ENCODE results near the gene ADAT1. TPM values are rescaled to one million over a fixed set of nuclear protein-coding genes. Genes with fewer than 3 reads are reported as not detected.

The ADAT1 gene
- total RNA-seq, 2 donors from 2014 or later = 41.2 to 46.3 TPM

DNA sequence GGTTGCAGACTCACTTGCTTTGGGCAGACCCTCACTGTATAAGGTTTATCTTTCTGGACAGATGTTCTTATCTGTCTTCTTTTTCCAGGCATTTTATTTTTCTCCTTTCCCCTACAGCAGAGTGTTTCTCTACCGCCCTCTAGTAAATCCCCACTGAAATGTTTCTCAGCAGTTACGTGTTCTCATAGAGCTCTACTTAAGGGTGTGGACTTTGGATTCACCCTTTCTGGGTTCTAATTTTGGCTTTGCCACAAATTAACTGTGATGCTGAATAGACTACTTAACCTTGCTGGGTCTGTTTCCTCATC, 2.0 kb downstream of the ADAT1 start:
- no peak for ATAC-seq (ENCODE audit: insufficient number of reproducible peaks, low FRiP score, low read depth)
- Histone ChIP-seq H3K36me3 (peaks cover 22% of the 10 kb centered on the region), H3K4me3 (no peak overlapping the region), H3K9me3 (no peaks in the 10 kb centered on the region), H3K4me1 (ENCODE audit: control insufficient read depth in 1 of 2, low read depth in 2 of 2) (peaks cover 13 to 25% of the 10 kb centered on the region in 2 donors), H3K27me3 (replicated peaks; ENCODE audit: insufficient read depth) (no peaks in the 10 kb centered on the region), H3K27ac (no peak overlapping the region)
- no peak for DNase-seq (ENCODE audit: low spot score)
- TF ChIP-seq, protein P1, sequence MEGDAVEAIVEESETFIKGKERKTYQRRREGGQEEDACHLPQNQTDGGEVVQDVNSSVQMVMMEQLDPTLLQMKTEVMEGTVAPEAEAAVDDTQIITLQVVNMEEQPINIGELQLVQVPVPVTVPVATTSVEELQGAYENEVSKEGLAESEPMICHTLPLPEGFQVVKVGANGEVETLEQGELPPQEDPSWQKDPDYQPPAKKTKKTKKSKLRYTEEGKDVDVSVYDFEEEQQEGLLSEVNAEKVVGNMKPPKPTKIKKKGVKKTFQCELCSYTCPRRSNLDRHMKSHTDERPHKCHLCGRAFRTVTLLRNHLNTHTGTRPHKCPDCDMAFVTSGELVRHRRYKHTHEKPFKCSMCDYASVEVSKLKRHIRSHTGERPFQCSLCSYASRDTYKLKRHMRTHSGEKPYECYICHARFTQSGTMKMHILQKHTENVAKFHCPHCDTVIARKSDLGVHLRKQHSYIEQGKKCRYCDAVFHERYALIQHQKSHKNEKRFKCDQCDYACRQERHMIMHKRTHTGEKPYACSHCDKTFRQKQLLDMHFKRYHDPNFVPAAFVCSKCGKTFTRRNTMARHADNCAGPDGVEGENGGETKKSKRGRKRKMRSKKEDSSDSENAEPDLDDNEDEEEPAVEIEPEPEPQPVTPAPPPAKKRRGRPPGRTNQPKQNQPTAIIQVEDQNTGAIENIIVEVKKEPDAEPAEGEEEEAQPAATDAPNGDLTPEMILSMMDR (IDR thresholded peaks at IDR 0.05) = peak; percentile 28

DNA sequence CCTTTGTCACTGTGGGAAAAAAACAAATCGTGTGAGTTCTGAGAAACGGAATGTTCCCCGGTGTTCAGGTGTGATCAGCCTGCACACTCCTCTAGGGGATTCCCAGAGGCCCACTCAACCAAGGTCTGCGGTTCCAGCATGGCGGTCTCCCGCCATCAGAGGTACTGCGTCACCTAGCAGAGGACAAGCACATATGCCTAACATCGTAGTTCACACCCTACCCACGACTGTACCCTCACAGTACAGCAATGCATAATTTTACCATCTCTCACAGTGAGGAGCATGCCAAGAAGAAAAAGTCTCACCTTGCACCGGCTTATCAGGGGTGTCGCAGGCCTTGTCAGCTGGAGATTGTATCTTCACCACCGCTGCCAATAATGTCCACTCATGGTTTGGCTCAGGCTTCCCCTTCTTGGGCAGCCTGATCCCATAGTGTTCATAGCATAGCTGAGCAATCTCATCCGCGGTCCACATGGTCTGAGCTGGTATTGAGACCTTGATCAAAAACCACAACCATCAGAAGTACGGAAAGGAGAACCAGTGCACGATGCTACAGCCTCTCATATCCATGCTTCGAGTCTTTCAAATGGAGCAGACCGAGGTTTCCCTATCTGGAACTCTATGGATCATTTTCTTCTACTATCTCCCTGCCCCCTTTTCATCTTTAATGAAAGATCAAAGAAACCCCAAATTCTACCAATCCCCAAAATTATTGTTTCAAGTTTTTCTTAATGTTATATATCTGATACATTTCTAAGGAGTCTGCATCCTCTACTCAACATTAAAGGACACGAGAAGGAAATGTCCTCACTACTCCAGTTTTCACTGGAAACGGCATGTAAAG, 2.5 kb downstream of the ADAT1 start:
- TF ChIP-seq, protein P1 (IDR thresholded peaks at IDR 0.05) = no peak

DNA sequence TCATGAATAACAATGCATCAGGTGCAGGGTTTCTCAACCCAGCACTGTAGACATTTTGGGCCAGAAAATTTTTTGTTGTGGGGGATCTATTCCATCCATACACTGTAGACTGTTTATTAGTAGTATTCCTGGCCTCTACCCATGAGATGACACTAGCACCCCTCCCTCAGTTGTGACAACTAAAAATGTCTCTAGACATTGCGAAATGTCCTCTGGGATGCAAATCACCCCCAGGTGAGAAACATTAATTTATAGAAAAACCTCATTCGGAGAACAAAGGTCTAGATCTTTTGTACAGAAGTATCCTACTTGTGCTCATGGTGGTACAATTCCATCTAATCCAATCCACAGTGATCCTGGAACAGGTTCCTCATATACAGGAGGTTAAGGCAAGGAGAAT, 4.3 kb downstream of the ADAT1 start:
- H3K4me3 ChIP-seq = no peak overlapping the region
- TF ChIP-seq, protein P1 (IDR thresholded peaks at IDR 0.05) = no peak
- DNase-seq (ENCODE audit: low spot score) = no peak
- no peak for ATAC-seq (ENCODE audit: insufficient number of reproducible peaks, low FRiP score, low read depth)
- peaks cover 26% of the 10 kb centered on the region for H3K36me3 ChIP-seq
- H3K9me3 ChIP-seq = no peaks in the 10 kb centered on the region
- no peak overlapping the region for H3K27ac ChIP-seq
- no peaks in the 10 kb centered on the region for H3K27me3 ChIP-seq (replicated peaks; ENCODE audit: insufficient read depth)
- H3K4me1 ChIP-seq (ENCODE audit: control insufficient read depth in 1 of 2, low read depth in 2 of 2) = peaks cover 13 to 25% of the 10 kb centered on the region in 2 donors

More for the DNA sequence above, 2.5 kb downstream of the ADAT1 start:
- DNase-seq (ENCODE audit: low spot score) = no peak
- H3K9me3 ChIP-seq = no peaks in the 10 kb centered on the region
- peaks cover 13 to 25% of the 10 kb centered on the region in 2 donors for H3K4me1 ChIP-seq (ENCODE audit: control insufficient read depth in 1 of 2, low read depth in 2 of 2)
- no peak overlapping the region for H3K4me3 ChIP-seq
- peaks cover 23% of the 10 kb centered on the region for H3K36me3 ChIP-seq
- no peak overlapping the region for H3K27ac ChIP-seq
- H3K27me3 ChIP-seq (replicated peaks; ENCODE audit: insufficient read depth) = no peaks in the 10 kb centered on the region
- no peak for ATAC-seq (ENCODE audit: insufficient number of reproducible peaks, low FRiP score, low read depth)

DNA sequence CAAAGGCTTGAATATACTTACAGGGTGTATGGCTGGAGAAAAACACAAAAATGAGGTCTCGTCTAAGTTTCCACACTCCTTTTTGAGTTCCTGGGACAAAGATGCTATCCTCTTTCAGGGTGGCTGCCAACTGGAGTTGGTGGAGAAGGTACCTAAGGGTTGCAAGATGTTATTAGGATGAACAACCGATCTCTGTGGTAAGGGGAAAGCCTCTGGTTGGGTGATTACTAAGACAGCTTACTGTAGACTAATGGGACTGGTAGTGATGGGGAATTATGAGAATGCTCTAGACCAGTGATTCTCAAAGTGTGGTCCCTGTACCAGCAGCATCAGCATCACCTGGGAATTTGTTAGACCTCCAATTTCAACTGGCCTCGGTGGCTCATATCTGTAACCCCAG, 6.0 kb downstream of the ADAT1 start:
- no peak for ATAC-seq (ENCODE audit: insufficient number of reproducible peaks, low FRiP score, low read depth)
- Histone ChIP-seq H3K27ac (no peak overlapping the region), H3K27me3 (replicated peaks; ENCODE audit: insufficient read depth) (no peaks in the 10 kb centered on the region), H3K4me3 (no peak overlapping the region), H3K9me3 (no peaks in the 10 kb centered on the region), H3K4me1 (ENCODE audit: control insufficient read depth in 1 of 2, low read depth in 2 of 2) (peaks cover 11 to 20% of the 10 kb centered on the region in 2 donors), H3K36me3 (peaks cover 37% of the 10 kb centered on the region)
- TF ChIP-seq, protein P1 (IDR thresholded peaks at IDR 0.05) = no peak
- no peak for DNase-seq (ENCODE audit: low spot score)

DNA sequence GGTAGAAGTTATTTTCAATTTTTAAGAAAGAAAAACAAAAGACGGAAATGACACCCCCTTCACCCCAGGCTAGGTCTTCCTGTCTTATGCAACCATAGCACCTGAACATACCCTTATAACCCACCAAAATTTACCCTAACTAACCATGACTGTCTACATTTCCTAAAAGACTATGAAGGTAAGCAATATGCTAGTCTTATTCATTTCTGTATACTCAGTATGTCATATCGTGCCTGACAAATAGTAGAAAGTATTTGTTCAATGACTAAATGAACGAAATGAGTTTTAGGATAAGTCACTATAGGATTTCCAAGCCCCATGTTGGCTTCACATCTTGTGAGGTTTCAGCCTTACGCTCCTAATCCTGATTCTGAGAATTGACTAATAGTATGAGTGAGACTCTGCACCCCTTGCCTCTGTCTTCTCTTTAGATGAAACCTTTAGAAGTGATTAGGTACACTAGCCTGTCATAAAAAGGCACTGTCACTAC, 6.5 kb downstream of the ADAT1 start:
- peaks cover 43% of the 10 kb centered on the region for H3K36me3 ChIP-seq

More for the DNA sequence above, 6.5 kb downstream of the ADAT1 start:
- TF ChIP-seq, protein P1 (IDR thresholded peaks at IDR 0.05) = no peak
- no peak overlapping the region for H3K27ac ChIP-seq
- ATAC-seq (ENCODE audit: insufficient number of reproducible peaks, low FRiP score, low read depth) (no peak), DNase-seq (ENCODE audit: low spot score) (no peak)
- no peaks in the 10 kb centered on the region for H3K27me3 ChIP-seq (replicated peaks; ENCODE audit: insufficient read depth)
- H3K4me3 ChIP-seq = no peak overlapping the region
- peaks cover 6 to 14% of the 10 kb centered on the region in 2 donors for H3K4me1 ChIP-seq (ENCODE audit: control insufficient read depth in 1 of 2, low read depth in 2 of 2)
- H3K9me3 ChIP-seq = no peaks in the 10 kb centered on the region
